Measurements from ENCODE around the gene MTAP. TPM values are rescaled to one million over a fixed set of nuclear protein-coding genes. Genes with fewer than 3 reads are reported as not detected.

MTAP gene
- total RNA-seq, 1 experiment from 2014 or later = 102 TPM

- no peaks in the 10 kb centered on the region for H3K79me1 ChIP-seq (ENCODE audit: insufficient read depth, low read depth, low read length, poor library complexity, severe bottlenecking)
- H3K4ac ChIP-seq (ENCODE audit: low read depth, low read length) = no peak overlapping the region
- H3K9me3 ChIP-seq (ENCODE audit: control insufficient read depth, low read depth, low read length) = no peaks in the 10 kb centered on the region
- peak; percentile 80 for DNase-seq
- peaks cover 87% of the 10 kb centered on the region for H3K27me3 ChIP-seq (ENCODE audit: insufficient read depth, low read length)
- no peaks in the 10 kb centered on the region for H4K20me1 ChIP-seq (ENCODE audit: control insufficient read depth, insufficient read depth, insufficient read length)
- H2BK5ac ChIP-seq (ENCODE audit: insufficient read length, low read length) = no peak overlapping the region
- no peak overlapping the region for H3K14ac ChIP-seq (ENCODE audit: insufficient read depth, low read length)
- H3T11ph ChIP-seq (ENCODE audit: low read length) = no peak overlapping the region
- H2BK120ac ChIP-seq (ENCODE audit: low read depth, low read length, poor library complexity, severe bottlenecking) = no peak overlapping the region
- Mint-ChIP-seq H3K27ac (no peak overlapping the region), H3K9me3 (peaks cover 6 to 16% of the 10 kb centered on the region in 2 experiments), H3K27me3 (ENCODE audit: low read depth) (peaks cover 99% of the 10 kb centered on the region), H3K36me3 (ENCODE audit: insufficient read depth in 1 of 3, low read depth in 3 of 3) (peaks cover 0 to 3% (median 0%) of the 10 kb centered on the region in 3 experiments; a peak in 2 of 7 replicates), H3K4me1 (peaks cover 36 to 53% of the 10 kb centered on the region in 2 experiments), H3K4me3 (peak overlapping the region in 1 of 2 experiments; percentile 22; a peak in 2 of 5 replicates)
- no peak overlapping the region for H3K56ac ChIP-seq (ENCODE audit: insufficient read length, low read depth, low read length)
- no peaks in the 10 kb centered on the region for H3K79me2 ChIP-seq (ENCODE audit: insufficient read depth, low read length)
- no peak overlapping the region for H2BK20ac ChIP-seq (ENCODE audit: low read depth, low read length, poor library complexity, severe bottlenecking)
- H4K91ac ChIP-seq (ENCODE audit: insufficient read length, low read depth, low read length) = no peak overlapping the region
- no peak overlapping the region for H3K18ac ChIP-seq (ENCODE audit: insufficient read length, low read depth, low read length)
- no peak overlapping the region for H3K27ac ChIP-seq (ENCODE audit: insufficient read length, low read depth, low read length)
- no peak for TF ChIP-seq CTCF (conservative IDR thresholded peaks at IDR 0.05)
- no peak overlapping the region for H2AK5ac ChIP-seq (ENCODE audit: insufficient read length, low read length)
- H2AFZ ChIP-seq (ENCODE audit: low read length) = no peak overlapping the region
- no peak overlapping the region for H3K9ac ChIP-seq (ENCODE audit: extremely low read depth, insufficient read length, low read length)
- H4K8ac ChIP-seq (replicated peaks; ENCODE audit: insufficient read length, low read depth, low read length) = no peak overlapping the region
- H3K23ac ChIP-seq (ENCODE audit: insufficient read length, low read depth, low read length) = no peak overlapping the region
- H2BK12ac ChIP-seq (ENCODE audit: insufficient read length, low read depth, low read length) = no peak overlapping the region
- H3K4me1 ChIP-seq (ENCODE audit: insufficient read depth, low read length) = no peaks in the 10 kb centered on the region; the same call in 1 of the 2 replicates
- H2BK15ac ChIP-seq (ENCODE audit: low read depth, low read length) = no peak overlapping the region
- H3K23me2 ChIP-seq (ENCODE audit: insufficient read length, low read depth, low read length, poor library complexity, severe bottlenecking) = peaks cover 4% of the 10 kb centered on the region
- WGBS (ENCODE audit: extremely low coverage, insufficient read length, low lambda C conversion rate) = no CpG with 5 or more reads among the region's 28 CpGs
- H3K4me2 ChIP-seq (ENCODE audit: insufficient read depth, insufficient read length, low read length) = no peak overlapping the region
- no peak overlapping the region for H4K5ac ChIP-seq (ENCODE audit: insufficient read length, low read depth, low read length)
These were observed 166.8 kb downstream of the MTAP start for GRCh38 chr9:21969011-21969940.

All from H9 (cell line).